ENCODE data around the gene PROSER3.

DNA sequence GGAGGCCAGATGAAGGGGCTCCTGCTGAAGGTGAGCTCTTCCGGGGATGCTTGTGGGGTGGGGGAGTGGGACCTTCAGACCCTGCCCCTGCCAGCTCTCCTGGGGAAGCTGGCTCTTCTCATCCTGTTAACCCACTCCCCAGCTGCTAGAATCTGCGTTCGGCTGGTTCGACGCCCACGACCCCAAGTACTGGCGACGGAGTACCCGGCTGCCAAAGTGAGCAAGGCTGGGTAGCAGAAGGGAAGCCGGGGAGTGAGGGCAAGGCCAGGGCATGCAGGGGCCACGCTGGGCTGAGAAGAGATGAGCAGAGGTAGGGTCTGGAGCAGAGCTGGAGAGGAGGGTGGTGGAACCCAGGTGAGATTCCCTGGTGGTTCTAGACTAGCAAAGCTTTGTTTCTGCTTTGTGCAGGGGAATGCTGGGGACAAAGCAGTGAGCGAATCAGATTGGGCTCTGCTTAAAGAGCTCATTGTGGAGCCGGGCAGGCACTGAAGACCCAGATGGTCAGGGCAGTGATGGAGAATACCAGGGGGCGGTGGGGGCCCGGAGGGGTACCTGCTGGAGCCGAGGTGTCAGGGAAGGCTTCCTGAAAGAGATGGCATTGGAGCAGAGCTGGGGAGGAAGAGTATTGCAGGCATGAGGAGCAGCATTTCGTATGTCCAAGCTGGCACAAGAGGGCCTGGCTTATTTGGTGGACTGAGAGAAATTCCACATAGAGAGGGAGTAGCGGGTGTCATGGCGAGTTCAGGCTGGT is 29.8 kb upstream of the PROSER3 start:
- TF ChIP-seq, protein P1, sequence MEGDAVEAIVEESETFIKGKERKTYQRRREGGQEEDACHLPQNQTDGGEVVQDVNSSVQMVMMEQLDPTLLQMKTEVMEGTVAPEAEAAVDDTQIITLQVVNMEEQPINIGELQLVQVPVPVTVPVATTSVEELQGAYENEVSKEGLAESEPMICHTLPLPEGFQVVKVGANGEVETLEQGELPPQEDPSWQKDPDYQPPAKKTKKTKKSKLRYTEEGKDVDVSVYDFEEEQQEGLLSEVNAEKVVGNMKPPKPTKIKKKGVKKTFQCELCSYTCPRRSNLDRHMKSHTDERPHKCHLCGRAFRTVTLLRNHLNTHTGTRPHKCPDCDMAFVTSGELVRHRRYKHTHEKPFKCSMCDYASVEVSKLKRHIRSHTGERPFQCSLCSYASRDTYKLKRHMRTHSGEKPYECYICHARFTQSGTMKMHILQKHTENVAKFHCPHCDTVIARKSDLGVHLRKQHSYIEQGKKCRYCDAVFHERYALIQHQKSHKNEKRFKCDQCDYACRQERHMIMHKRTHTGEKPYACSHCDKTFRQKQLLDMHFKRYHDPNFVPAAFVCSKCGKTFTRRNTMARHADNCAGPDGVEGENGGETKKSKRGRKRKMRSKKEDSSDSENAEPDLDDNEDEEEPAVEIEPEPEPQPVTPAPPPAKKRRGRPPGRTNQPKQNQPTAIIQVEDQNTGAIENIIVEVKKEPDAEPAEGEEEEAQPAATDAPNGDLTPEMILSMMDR (optimal IDR thresholded peaks at IDR 0.05 in 1 of 3, IDR thresholded peaks at IDR 0.05 in 1 of 3, conservative IDR thresholded peaks at IDR 0.05 in 1 of 3; ENCODE audit: extremely low read depth in 1 of 3, insufficient read depth in 2 of 3, low read length in 3 of 3) = no peak
- TF ChIP-seq EZH2 (IDR thresholded peaks at IDR 0.05; ENCODE audit: low read length) = no peak

Measured in keratinocyte (primary cell).